GM21576 (cell line): ENCODE data around the gene PCP4L1.
A peak's percentile ranks its signal among the peaks of the same experiment; 100 is the strongest.
"Not testable (repeated sequence)": the region's sequence is repeated elsewhere in the genome, so short reads cannot be mapped to it uniquely, and the experiment has no call there.

Source experiments
- ATAC-seq: cut with Tn5 transposase; IDR thresholded peaks from one replicate; pipeline ENCODE4 v1.9.1; 2021; ENCODE audit warnings: mild to moderate bottlenecking, moderate library complexity; ENCODE audit not compliant: unreplicated experiment

The PCP4L1 gene

DNA sequence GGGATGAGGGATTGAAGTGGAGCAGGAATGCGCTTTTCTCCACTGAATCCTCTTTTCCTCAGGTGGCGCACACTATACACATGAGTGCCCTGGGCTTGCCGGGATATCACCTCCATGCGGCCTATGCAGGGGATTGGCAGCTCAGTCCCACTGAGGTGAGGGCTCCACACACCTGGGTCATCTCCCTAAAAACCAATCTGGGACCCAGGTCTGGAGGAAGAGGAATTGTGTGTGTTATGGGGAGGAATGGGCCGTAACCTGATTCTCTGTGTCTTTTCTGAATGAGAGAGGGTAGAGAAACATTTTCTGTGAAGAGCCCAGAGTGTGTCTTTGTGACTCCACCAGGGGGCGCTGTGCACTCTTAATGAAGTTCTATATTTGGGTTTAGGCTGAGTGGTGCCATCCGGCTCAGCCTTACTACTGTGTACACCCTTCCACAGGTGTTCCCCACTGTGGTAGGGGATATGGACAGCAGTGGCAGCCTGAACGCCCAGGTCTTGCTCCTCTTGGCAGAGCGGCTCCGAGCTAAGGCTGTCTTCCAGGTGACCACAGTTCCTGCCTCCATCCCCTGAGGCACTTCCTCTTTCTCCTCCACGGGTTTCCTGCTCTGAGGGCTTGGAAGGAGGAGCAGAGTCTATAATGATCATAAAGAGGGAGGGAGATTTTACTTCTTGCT is 31.2 kb upstream of the PCP4L1 start:
- peak; percentile 30 for ATAC-seq

DNA sequence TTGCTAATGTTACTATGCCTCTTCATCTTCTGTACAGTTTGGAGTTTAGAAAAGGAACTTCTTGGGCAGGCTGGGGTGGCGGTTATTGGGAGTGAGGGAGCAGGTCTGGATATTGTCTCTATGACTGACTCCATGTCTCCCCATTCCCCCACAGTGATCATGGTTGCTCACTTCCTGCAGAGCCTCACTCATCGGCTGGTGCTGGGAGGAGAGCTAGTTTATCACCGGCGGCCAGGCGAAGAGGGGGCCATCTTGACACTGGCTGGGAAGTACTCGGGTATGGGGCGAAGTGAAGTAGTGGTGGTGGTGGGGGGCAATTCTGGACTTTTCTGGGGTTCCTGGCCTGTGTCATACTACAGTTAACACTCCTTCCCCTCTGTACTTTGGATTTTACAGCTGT is 30.5 kb upstream of the PCP4L1 start:
- ATAC-seq = no peak

DNA sequence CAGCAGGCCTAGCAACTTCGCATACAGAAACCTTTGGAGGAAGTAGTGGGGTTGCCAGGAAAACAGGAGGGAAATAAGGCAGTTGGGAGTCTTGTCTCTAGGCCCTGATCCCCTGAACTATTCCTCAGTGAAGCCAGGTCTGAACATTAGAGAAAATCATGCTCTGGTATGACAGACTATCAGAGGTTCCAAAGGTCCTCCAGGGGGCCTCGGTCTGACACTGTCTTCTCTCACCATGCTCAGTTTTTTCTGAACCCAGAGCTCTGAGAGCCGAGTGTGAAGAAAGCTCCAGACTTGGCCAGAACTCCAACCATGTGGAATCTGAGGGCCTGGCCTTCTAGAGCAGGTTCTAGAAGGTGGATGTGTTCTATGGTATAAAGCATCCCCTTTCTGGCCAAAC is 28.6 kb upstream of the PCP4L1 start:
- ATAC-seq = no peak

DNA sequence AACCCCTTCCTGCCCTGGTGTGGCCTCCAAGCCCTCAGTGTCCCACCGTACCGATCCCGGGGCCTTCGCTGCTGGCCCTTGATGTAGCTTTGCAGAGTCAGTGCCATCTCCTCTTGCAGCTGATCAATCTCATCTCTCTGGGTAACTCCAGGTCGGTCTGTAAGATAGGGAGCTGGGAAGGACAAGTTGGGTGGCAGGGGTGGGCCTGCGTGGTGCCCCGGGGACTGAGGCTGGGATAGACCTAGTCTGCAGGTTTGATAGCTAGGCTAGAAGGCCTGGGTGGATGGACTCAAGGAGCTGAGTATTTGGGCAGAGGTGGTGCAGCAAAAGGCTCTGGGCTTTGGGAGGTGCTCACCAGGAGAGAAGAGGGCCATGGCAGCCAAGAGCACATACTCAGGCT is 27.8 kb upstream of the PCP4L1 start:
- no peak for ATAC-seq

DNA sequence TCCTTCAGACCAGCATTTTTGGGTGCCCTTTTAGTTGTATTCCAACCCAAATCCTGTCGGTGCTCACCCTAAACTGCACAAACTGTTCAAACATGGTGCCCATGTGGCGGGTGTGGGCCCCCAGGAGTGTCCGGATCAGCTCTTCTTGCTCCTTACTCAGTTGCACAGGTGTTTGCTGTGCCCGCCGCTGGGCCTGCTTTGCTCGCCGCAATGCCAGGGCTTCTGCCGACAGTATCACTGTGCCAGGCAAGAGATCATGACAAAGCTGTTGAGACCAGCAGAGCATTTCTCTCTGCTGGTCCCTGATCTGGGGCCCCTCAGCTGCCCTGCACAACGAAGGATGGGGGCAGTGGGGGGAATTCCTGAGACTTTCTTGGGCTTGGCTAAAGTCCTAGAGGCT is 25.4 kb upstream of the PCP4L1 start:
- no peak for ATAC-seq

DNA sequence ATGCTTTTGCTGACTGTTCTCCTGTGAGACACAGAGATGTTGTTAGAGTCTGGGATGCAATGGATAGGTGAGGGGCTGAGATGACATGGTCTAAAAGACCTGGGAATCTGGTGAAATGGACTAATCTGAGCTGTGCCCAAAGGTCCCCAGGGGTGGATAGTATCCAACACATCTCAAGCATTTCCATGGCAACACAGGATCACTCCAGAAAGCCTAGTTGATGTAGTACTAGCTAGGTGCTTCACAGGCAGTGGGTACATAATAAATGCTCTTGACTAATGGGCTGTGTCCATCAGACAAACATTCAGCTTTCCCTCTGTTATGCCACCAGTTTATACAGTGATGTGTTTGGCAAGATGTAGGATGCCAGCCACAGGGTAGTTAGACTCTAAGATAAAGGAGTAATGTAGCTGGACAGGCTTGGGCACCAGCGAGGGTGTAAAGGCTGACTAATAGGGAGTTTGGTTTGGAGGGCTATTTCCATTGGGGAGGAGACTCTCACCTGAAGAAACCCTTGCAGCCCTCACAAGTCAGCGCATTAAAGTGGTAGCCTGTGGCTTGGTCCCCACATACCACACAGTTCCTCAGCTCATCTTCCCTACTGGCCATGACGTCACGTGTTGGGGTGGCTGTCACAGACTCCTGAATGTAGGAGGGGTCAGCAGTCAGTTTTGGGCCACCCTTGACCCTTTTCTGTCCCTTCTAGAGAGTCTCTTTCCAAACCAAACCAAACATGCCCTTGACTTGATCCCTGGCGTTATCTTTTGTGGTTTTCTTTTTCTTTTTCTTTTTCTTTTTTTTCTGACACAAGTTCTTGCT is 22.4 kb upstream of the PCP4L1 start:
- no peak for ATAC-seq

DNA sequence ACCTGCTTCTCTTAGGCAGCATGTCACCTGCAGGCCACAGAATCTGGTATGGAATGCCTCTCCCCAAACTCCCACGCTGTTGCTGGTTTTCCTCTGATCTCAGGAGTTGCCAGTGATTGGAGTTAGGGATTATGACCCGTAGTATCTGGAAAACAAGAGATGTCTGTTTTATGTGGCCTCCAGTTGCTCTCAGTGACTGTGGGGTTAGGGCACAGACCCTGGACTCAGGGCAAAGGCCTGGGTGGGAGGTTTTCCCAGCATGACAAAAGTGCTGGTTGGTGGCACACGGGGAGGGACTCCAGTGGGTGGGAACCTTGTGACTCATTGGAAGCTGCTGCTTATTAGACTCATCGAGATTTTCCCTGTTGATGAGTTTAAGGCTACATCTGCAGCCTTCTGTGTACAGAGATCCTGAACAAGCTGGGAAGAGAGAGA is 20.5 kb upstream of the PCP4L1 start, which contains the start of gene NR1I3:
Gene NR1I3 (minus strand): TSS at position 165 of the 435 bp plus-strand sequence. CDS start 1,638 bp downstream, outside the sequence.
- ATAC-seq = no peak

DNA sequence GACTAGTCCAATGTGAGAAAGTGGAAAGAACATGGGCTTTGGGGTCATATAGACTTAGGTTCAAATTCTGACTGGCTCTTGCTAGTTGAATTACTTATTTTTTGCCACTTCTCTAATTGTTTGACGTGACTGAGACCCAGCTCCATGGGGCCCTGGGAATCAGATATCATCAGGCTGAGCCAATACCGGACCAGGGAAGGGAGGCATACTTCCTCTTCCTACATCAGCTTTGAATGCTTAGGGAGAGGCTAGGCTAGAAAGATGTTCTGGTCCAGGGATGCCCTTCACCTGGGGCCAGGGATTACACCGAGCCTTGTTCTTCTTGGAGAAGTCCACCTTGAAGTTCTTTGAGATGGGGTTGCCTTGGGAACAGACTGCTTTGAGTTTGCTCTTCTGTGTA is 16.9 kb upstream of the PCP4L1 start:
- no peak for ATAC-seq

DNA sequence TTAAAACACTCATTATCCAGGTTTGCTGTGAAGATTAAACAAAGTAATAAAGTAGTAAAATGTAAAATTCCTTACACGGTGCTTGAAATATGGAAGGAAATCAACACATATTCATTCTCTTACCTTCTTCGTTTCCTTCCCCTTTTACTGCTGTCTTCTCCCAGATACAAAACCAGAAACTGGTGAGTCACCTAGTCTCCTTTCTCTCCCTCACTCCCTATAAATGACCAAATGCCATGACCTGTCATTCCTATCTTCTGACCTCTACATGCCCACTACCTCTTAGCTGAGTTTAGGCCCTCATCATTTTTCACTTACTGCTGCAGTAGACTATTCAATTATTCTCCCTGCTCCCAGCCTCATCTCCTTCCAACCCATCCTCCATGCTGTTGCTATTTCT is 16.2 kb upstream of the PCP4L1 start:
- ATAC-seq = no peak

DNA sequence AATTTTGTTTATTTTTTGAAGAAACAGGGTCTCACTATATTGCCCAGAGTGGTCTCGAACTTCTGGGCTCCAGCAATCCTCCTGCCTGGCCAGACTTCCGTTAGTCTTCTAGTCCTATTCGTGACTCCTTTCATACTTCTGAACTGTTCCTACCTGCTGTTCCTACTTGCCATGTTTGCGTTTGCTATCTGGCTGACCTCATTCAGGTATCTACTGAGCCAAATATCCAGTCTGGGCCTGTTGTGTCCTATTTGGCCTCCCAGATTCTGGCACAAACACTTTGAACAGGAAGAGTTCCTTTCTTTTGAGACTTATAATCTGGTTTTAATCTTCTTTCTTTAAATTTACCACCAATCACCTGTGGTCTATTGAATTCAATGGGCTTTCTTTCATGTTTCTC is 13.7 kb upstream of the PCP4L1 start:
- no peak for ATAC-seq

DNA sequence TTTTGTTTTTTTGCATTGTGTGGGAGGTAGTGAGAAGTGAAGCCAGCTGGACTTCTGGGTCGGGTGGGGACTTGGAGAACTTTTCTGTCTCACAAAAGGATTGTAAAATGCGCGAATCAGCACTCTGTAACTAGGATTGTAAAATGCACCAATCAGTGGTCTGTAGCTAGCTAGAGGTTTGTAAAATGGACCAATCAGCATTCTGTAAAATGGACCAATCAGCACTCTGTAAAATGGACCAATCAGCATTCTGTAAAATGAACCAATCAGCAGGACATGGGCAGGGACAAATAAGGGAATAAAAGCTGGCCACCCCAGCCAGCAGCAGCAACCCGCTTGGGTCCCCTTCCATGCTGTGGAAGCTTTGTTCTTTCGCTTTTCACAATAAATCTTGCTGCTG is 8.4 kb upstream of the PCP4L1 start:
- not testable (repeated sequence) for ATAC-seq

DNA sequence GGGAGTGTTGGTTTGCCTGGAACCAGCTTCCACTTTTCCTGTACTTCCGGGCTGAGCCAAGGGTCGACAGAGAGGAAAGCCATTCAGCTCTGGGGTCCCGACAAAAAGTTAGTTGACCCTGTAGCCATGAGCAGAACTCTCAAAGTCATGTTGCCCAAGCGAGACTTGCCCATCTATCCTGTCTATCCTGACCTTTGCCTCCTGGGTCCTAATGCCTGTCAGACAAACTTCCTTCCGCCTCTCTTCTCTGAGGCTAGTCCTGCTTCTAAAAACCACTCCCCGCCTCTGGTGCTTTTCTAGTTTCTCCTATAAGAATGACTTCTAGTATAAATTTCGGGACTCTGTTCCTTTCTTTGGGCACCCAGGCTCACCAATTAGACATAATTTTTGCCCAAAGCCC is 7.7 kb upstream of the PCP4L1 start:
- no peak for ATAC-seq

DNA sequence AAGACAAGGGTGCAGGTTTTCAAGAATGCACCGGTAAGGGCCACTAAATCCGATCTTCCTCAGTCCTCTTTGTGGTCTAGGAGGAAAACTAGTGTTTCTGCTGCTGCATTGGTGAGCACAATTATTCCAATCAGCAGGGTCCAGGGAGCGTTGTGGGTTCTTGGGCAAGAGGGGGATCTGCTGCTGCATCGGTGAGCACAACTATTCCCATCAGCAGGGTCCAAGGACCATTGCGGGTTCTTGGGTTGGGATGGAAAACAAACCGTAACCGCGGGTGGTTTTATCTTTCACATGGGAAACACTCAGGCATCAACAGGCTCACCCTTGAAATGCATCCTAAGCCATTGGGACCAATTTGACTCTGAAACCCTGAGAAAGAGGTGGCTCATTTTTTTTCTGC is 7.0 kb upstream of the PCP4L1 start:
- no peak for ATAC-seq

DNA sequence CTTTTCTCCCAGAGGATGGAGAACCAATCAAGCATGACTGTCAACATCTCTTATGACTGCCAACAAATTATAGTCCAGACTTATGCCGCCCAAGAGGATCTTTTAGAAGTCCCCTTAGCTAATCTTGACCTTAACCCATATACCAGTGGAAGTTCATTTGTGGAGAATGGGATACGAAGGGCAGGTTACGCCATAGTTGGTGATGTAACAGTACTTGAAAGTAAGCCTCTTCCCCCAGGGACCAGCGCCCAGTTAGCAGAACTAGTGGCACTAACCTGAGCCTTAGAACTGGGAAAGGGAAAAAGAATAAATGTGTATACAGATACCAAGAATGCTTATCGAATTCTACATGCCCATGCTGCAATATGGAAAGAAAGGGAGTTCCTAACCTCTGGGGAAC is 3.2 kb upstream of the PCP4L1 start:
- ATAC-seq = not testable (repeated sequence)

DNA sequence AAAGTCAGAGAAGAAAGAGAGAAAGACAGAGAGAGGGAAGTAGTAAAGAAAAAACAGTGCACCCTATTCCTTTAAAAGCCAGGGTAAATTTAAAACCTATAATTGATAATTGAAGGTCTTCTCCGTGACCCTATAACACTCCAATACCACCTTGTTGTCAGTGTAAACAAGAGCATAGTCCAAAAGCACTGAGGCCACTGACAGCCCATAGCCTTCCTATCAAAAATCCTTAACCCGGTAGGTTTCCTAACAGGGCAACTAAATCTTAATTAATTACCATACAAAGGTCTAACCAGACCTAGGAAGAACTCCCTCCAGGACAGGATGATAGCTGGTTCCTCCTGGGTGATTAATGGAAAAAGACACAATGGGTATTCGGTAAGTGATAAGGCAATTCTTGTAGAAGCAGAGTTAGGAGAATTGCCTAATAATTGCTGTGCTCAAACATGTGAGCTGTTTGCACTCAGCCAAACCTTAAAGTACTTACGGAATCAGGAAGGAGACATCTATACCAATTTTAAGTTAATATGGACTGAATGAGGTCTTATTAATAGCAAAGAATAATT is 2.5 kb upstream of the PCP4L1 start:
- ATAC-seq = not testable (repeated sequence)

DNA sequence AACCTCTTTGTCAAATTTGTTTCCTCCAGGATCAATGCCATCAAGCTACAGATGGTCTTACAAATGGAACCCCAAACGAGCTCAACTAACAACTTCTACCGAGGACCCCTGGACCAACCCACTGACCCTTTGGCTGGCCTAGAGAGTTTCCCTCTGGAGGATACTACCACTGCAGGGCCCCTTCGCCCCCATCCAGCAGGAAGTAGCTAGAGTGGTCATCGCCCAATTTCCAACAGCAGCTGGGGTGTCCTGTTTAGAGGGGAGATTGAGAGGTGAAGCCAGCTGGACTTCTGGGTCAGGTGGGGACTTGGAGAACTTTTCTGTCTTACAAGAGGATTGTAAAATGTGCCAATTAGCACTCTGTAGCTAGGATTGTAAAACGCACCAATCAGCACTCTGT is 1.4 kb upstream of the PCP4L1 start:
- ATAC-seq = not testable (repeated sequence)

DNA sequence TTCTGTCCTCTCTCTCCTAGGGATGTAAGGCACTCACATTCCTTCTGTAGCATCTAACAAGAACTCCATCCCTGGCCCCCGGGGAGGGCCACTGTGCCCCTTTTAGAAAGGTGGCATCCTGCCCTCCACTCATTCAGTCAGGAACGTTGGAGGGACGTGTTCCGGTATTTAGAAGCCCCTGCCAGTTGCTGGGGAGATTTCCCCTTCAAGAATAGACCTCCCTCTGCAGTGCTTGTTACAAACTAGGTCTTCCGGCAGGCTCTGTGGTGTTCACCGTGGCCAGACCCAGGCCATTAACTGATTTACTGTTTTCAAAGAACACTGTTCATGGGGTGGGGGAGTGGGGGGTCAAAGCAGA is 779 bp downstream of the PCP4L1 start:
- ATAC-seq = no peak

DNA sequence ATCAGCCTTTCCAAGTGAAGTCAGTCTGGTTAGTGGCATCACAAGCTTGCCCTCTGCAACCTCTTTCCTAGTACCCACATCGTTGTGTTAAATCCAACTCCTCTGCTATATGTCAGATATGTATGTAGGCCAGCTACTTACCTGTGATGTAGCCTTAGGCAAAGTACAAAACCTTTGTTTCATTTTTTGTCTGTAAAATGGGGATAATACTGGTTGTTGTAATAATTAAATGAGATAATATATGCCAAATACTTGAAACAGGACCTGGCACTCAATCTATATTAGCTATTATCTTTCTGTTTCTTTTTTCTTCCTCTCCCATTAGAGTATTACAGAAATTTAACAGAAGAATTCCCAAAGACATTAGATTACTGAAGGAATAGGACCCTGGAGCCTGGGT is 1.2 kb downstream of the PCP4L1 start:
- ATAC-seq = no peak

DNA sequence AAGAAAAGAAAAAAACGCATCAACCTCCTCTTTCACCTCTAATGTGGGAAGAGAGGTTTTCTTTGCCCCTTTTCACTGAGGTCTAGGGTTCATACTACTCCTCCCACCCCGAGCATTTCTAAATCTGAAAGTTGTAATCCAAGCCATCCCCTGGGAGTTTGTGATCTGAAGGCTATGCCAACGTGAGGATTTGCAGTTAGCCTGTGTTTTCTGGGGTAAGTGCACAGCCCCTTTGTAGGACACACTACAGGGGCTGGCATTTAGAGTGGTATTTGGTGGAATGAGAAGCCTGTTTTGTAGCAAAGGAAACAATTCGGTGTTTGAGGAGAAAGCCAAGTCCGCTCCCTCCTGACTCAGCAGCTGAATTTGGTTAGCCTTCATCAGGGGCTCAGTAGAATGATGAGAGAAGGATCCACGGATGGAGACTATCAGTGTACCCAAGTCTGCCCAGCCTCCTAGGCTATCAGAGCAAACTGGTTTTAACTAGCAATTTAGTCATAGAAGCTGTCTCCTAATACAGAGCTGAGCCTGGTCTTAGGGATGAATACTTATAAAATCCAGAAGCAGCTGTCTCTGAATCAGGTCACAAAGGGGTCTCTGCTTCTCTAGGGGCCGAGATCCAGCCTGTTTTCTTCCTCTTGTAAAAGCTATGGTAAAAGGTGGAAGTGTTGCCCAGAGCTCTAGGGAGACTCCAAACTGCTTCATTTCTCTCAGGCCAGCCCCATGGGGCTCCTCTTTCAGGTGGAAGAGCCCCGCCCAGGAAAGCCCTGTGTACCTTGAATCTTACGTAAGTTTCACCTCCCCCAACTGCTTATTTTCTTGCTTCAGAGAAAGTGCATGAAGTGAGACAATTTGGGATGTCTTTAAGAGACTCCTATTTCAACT is 2.1 kb downstream of the PCP4L1 start:
- no peak for ATAC-seq

DNA sequence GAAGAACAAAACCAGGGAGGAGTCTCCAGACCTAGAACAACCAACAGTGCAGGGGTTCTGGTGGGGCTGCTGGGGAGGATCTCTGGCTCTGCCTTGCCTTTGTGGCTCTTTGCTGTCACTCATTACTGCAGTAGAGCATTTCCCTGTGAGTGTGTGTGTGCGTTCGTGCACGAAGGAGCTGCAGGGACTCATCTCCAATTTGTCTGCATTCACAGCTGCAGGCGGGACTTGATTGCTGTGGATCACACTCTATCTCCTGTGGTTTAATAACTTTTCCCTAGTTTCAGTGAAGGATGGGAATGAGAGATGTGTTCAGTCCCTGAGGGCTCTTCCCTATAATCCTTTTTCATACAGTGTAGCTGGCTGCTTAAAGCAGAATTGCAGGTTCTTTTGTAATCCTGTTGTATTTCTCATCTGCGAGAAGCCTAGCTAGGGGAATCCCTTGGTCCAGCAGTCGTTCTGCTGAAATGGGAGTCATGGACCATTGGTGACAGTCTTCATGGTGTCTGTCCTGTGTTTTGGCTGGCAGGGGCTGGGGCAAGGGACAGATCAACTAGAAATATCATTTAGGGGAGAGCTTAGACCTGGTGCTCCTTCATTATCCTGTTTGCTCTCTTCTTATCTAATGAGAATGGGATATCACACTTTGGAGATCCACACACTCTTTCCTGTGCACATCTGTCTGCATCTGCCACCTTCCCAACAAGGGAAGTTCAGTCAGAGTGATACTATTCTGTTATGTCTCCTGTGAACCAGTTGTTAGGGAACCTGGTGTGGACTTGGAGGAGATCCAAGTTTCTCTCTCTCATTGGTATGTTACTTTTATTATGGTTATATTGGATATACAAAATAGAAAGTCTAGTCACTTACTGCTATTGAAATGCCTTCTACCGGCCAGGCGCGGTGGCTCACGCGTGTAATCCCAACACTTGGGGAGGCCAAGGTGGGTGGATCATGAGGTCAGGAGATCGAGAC is 3.0 kb downstream of the PCP4L1 start:
- no peak for ATAC-seq
